Measurements from ENCODE around the gene SLBP. TPM values are rescaled to one million over a fixed set of nuclear protein-coding genes. Genes with fewer than 3 reads are reported as not detected.

Gene SLBP
- total RNA-seq, 1 donor from 2014 or later = 40.2 TPM

GRCh38 chr4:1738410-1738809 is 26.3 kb upstream of the SLBP start:
- Mint-ChIP-seq H3K27me3 (no peaks in the 10 kb centered on the region), H3K36me3 (peaks cover 12% of the 10 kb centered on the region), H3K9me3 (no peaks in the 10 kb centered on the region), H3K27ac (no peak overlapping the region), H3K4me3 (no peak overlapping the region), H3K4me1 (ENCODE audit: unreplicated experiment) (no peaks in the 10 kb centered on the region)
- TF ChIP-seq CTCF (conservative IDR thresholded peaks at IDR 0.05) = no peak
- no peak for DNase-seq (ENCODE audit: extremely low spot score, unreplicated experiment)

- H3K4me3 Mint-ChIP-seq = no peak overlapping the region
Observed at GRCh38 chr4:1737666-1738065, 25.5 kb upstream of the SLBP start.

GRCh38 chr4:1736812-1737211 is 24.7 kb upstream of the SLBP start:
- TF ChIP-seq CTCF (conservative IDR thresholded peaks at IDR 0.05) = no peak
- Mint-ChIP-seq H3K27me3 (no peaks in the 10 kb centered on the region), H3K36me3 (peaks cover 12% of the 10 kb centered on the region), H3K4me1 (ENCODE audit: unreplicated experiment) (no peaks in the 10 kb centered on the region), H3K9me3 (no peaks in the 10 kb centered on the region), H3K4me3 (no peak overlapping the region), H3K27ac (no peak overlapping the region)
- DNase-seq (ENCODE audit: extremely low spot score, unreplicated experiment) = no peak

More at GRCh38 chr4:1737666-1738065, 25.5 kb upstream of the SLBP start:
- Mint-ChIP-seq H3K9me3 (no peaks in the 10 kb centered on the region), H3K27me3 (no peaks in the 10 kb centered on the region), H3K36me3 (peaks cover 12% of the 10 kb centered on the region), H3K4me1 (ENCODE audit: unreplicated experiment) (no peaks in the 10 kb centered on the region), H3K27ac (no peak overlapping the region)
- DNase-seq (ENCODE audit: extremely low spot score, unreplicated experiment) = no peak
- TF ChIP-seq CTCF (conservative IDR thresholded peaks at IDR 0.05) = no peak

GRCh38 chr4:1735215-1735614 is 23.1 kb upstream of the SLBP start:
- no peak for DNase-seq (ENCODE audit: extremely low spot score, unreplicated experiment)
- H3K36me3 Mint-ChIP-seq = peaks cover 12% of the 10 kb centered on the region
- H3K27ac Mint-ChIP-seq = no peak overlapping the region
- no peaks in the 10 kb centered on the region for H3K9me3 Mint-ChIP-seq
- no peaks in the 10 kb centered on the region for H3K27me3 Mint-ChIP-seq
- H3K4me3 Mint-ChIP-seq = no peak overlapping the region
- TF ChIP-seq CTCF (conservative IDR thresholded peaks at IDR 0.05) = no peak
- H3K4me1 Mint-ChIP-seq (ENCODE audit: unreplicated experiment) = no peaks in the 10 kb centered on the region

GRCh38 chr4:1732911-1733310 is 20.8 kb upstream of the SLBP start:
- H3K4me3 Mint-ChIP-seq = no peak overlapping the region
- no peak for TF ChIP-seq CTCF (conservative IDR thresholded peaks at IDR 0.05)
- H3K36me3 Mint-ChIP-seq = no peaks in the 10 kb centered on the region
- H3K27me3 Mint-ChIP-seq = no peaks in the 10 kb centered on the region
- H3K9me3 Mint-ChIP-seq = no peaks in the 10 kb centered on the region
- no peak overlapping the region for H3K27ac Mint-ChIP-seq
- DNase-seq (ENCODE audit: extremely low spot score, unreplicated experiment) = no peak
- peaks cover 7% of the 10 kb centered on the region for H3K4me1 Mint-ChIP-seq (ENCODE audit: unreplicated experiment)

GRCh38 chr4:1731180-1731579 is 19.1 kb upstream of the SLBP start:
- Mint-ChIP-seq H3K27me3 (no peaks in the 10 kb centered on the region), H3K9me3 (no peaks in the 10 kb centered on the region), H3K27ac (no peak overlapping the region), H3K36me3 (peaks cover 4% of the 10 kb centered on the region), H3K4me1 (ENCODE audit: unreplicated experiment) (peaks cover 11% of the 10 kb centered on the region), H3K4me3 (no peak overlapping the region)
- no peak for DNase-seq (ENCODE audit: extremely low spot score, unreplicated experiment)
- TF ChIP-seq CTCF (conservative IDR thresholded peaks at IDR 0.05) = no peak
